OCI-LY7 (cell line): ENCODE data around the gene ARFGEF2.

Experiments used
- EZH2phosphoT487 ChIP-seq: fragments of 200-600 bp; sonication (generic); IDR thresholded peaks from 2 replicates; pipeline ENCODE4 v1.6.1; 2018; ENCODE audit warnings: low read depth, borderline replicate concordance, mild to moderate bottlenecking, mixed run types, antibody characterized with exemption, low read length, moderate library complexity, mixed read lengths
- TF ChIP-seq, protein P1 (sequence below): fragments of 200-600 bp; sonication (generic); conservative IDR thresholded peaks from 2 replicates; pipeline ENCODE4 v1.5.1; 2014; ENCODE audit warnings: mild to moderate bottlenecking, antibody characterized with exemption, low read length, moderate library complexity, mixed read lengths

DNA sequence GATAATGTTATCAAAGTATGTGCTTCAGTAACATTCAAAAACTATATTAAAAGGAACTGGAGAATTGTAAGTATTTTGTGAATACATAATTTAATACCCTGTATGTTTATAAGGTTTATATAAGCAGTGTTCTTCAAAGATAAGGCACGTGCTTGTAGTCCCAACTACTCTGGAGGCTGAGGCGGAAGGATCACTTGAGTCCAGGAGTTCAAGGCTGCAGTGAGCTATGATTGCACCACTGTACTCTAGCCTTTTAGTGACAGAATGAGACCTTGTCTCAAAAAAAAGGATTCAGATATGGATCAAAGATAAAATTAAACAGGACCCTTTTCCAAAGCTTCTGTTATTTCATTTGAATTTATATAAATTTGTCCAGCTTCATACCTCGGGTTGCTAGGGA is 141.8 kb downstream of the ARFGEF2 start:
- TF ChIP-seq EZH2phosphoT487 = no peak
- TF ChIP-seq, protein P1, sequence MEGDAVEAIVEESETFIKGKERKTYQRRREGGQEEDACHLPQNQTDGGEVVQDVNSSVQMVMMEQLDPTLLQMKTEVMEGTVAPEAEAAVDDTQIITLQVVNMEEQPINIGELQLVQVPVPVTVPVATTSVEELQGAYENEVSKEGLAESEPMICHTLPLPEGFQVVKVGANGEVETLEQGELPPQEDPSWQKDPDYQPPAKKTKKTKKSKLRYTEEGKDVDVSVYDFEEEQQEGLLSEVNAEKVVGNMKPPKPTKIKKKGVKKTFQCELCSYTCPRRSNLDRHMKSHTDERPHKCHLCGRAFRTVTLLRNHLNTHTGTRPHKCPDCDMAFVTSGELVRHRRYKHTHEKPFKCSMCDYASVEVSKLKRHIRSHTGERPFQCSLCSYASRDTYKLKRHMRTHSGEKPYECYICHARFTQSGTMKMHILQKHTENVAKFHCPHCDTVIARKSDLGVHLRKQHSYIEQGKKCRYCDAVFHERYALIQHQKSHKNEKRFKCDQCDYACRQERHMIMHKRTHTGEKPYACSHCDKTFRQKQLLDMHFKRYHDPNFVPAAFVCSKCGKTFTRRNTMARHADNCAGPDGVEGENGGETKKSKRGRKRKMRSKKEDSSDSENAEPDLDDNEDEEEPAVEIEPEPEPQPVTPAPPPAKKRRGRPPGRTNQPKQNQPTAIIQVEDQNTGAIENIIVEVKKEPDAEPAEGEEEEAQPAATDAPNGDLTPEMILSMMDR = no peak
